SK-N-SH treated with all-trans-retinoic acid at 6 μM for 48 hours (cell line): ENCODE measurements around the gene AHCYL2.

Experiments used
- ATAC-seq: fragments of 200-7000 bp; cut with Tn5 transposase; 3 replicates; pipeline ENCODE4 v1.9.1; 2020; ENCODE audit warnings: mild to moderate bottlenecking, moderate library complexity
- ARNTL ChIP-seq: fragments of 450-650 bp; formaldehyde crosslinking; IDR thresholded peaks from 2 replicates; pipeline ENCODE4 v1.5.0; 2020; ENCODE audit warnings: low read depth, mild to moderate bottlenecking, moderate library complexity, borderline replicate concordance
- BACH2 ChIP-seq: fragments of 250-450 bp; sonication (Bioruptor Pico); IDR thresholded peaks from 2 replicates; pipeline ENCODE4 v1.9.0; 2021; ENCODE audit warnings: mild to moderate bottlenecking, borderline replicate concordance
- CREB5 ChIP-seq: fragments of 250-450 bp; sonication (Bioruptor Pico); IDR thresholded peaks from 2 replicates; pipeline ENCODE4 v1.5.1; 2020; ENCODE audit warnings: low read depth, mild to moderate bottlenecking, moderate library complexity
- CSDC2 ChIP-seq: fragments of 250-450 bp; sonication (Bioruptor Pico); IDR thresholded peaks from 2 replicates; pipeline ENCODE4 v1.5.0; 2020; ENCODE audit warnings: mild to moderate bottlenecking, moderate library complexity
- CSRNP3 ChIP-seq: fragments of 250-450 bp; sonication (Bioruptor Pico); IDR thresholded peaks from 2 replicates; pipeline ENCODE4 v1.5.1; 2021; ENCODE audit warnings: mild to moderate bottlenecking, moderate library complexity
- ESRRG ChIP-seq: fragments of 250-450 bp; sonication (Bioruptor Pico); IDR thresholded peaks from 2 replicates; pipeline ENCODE4 v1.6.1; 2021; ENCODE audit warnings: mild to moderate bottlenecking
- GLIS3 ChIP-seq: fragments of 250-450 bp; sonication (Bioruptor Pico); IDR thresholded peaks from 2 replicates; pipeline ENCODE4 v1.5.0; 2020; ENCODE audit warnings: mild to moderate bottlenecking, moderate library complexity
- ISL1 ChIP-seq: fragments of 250-450 bp; sonication (Bioruptor Pico); IDR thresholded peaks from 2 replicates; pipeline ENCODE4 v2.1.2; 2022; ENCODE audit warnings: mild to moderate bottlenecking, moderate library complexity
- PATZ1 ChIP-seq: fragments of 250-450 bp; sonication (Bioruptor Pico); IDR thresholded peaks from 2 replicates; pipeline ENCODE4 v1.8.0; 2020; ENCODE audit warnings: mild to moderate bottlenecking, moderate library complexity, borderline replicate concordance
- POU6F1 ChIP-seq: fragments of 250-450 bp; sonication (Bioruptor Pico); IDR thresholded peaks from 2 replicates; pipeline ENCODE4 v1.8.0; 2021; ENCODE audit warnings: low read depth, mild to moderate bottlenecking, moderate library complexity, borderline replicate concordance
- SNAI2 ChIP-seq: fragments of 250-450 bp; sonication (Bioruptor Pico); IDR thresholded peaks from 2 replicates; pipeline ENCODE4 v1.5.0; 2020; ENCODE audit warnings: mild to moderate bottlenecking, moderate library complexity
- TCF4 ChIP-seq: fragments of 250-450 bp; sonication (Bioruptor Pico); IDR thresholded peaks from 2 replicates; pipeline ENCODE4 v1.8.0; 2021; ENCODE audit warnings: mild to moderate bottlenecking, moderate library complexity, borderline replicate concordance
- TOX ChIP-seq: fragments of 250-450 bp; sonication (Bioruptor Pico); IDR thresholded peaks from 2 replicates; pipeline ENCODE4 v1.8.0; 2021; ENCODE audit warnings: mild to moderate bottlenecking, moderate library complexity, borderline replicate concordance
- ZC3H10 ChIP-seq: fragments of 250-450 bp; sonication (Bioruptor Pico); IDR thresholded peaks from 2 replicates; pipeline ENCODE4 v1.5.1; 2021; ENCODE audit warnings: mild to moderate bottlenecking, moderate library complexity
- ZFP30 ChIP-seq: fragments of 450-650 bp; formaldehyde crosslinking; IDR thresholded peaks from 2 replicates; pipeline ENCODE4 v1.5.0; 2022; ENCODE audit warnings: mild to moderate bottlenecking, moderate library complexity
- ZNF565 ChIP-seq: fragments of 450-650 bp; formaldehyde crosslinking; conservative IDR thresholded peaks from 2 replicates; pipeline ENCODE4 v1.5.0; 2020; ENCODE audit warnings: low read depth, mild to moderate bottlenecking, moderate library complexity
- ZNF70 ChIP-seq: fragments of 450-650 bp; formaldehyde crosslinking; IDR thresholded peaks from 2 replicates; pipeline ENCODE4 v1.5.0; 2020; ENCODE audit warnings: mild to moderate bottlenecking, moderate library complexity
- ZNF8 ChIP-seq: fragments of 450-650 bp; formaldehyde crosslinking; IDR thresholded peaks from 2 replicates; pipeline ENCODE4 v1.5.0; 2020; ENCODE audit warnings: mild to moderate bottlenecking, moderate library complexity

Gene AHCYL2

GRCh38 chr7:129271500-129272355 is 46.9 kb downstream of the AHCYL2 start (continued):
- peak; percentile 86; the same call in 1 of the 2 replicates for TF ChIP-seq CSRNP3 (CRISPR knock-in tag)
- peak; percentile 97 for TF ChIP-seq TCF4

- no peak for ATAC-seq
- TF ChIP-seq ZNF70 (no peak), BACH2 (CRISPR knock-in tag) (no peak), CSDC2 (no peak), ZNF8 (CRISPR knock-in tag) (no peak), TCF4 (no peak), ZNF565 (no peak), ARNTL (CRISPR knock-in tag) (no peak), ZFP30 (no peak), PATZ1 (CRISPR knock-in tag) (no peak)
These were observed 49.1 kb downstream of the AHCYL2 start for GRCh38 chr7:129273936-129274335.

- TF ChIP-seq BACH2 (CRISPR knock-in tag) (no peak), ARNTL (CRISPR knock-in tag) (no peak), SNAI2 (CRISPR knock-in tag) (no peak), ZC3H10 (CRISPR knock-in tag) (no peak), TOX (CRISPR knock-in tag) (no peak)
- ATAC-seq = no peak
These were observed 52.8 kb downstream of the AHCYL2 start for GRCh38 chr7:129277629-129278028.

GRCh38 chr7:129278688-129279087 is 53.9 kb downstream of the AHCYL2 start:
- TF ChIP-seq TOX (CRISPR knock-in tag) (no peak), ZNF565 (no peak), CSDC2 (no peak), POU6F1 (CRISPR knock-in tag) (no peak), SNAI2 (CRISPR knock-in tag) (no peak), ESRRG (CRISPR knock-in tag) (no peak), ZNF8 (CRISPR knock-in tag) (no peak), CREB5 (CRISPR knock-in tag) (no peak), ARNTL (CRISPR knock-in tag) (no peak), TCF4 (no peak)
- ATAC-seq = no peak

GRCh38 chr7:129279757-129280156 is 54.9 kb downstream of the AHCYL2 start:
- TF ChIP-seq ISL1 (CRISPR knock-in tag) (no peak), ARNTL (CRISPR knock-in tag) (no peak), GLIS3 (CRISPR knock-in tag) (no peak), CSDC2 (0 out of 2 replicates have a peak, but pooled peaks have one; percentile 19), ZFP30 (no peak), PATZ1 (CRISPR knock-in tag) (no peak)

More at GRCh38 chr7:129279757-129280156, 54.9 kb downstream of the AHCYL2 start:
- no peak for ATAC-seq
